PC-9 (cell line): ENCODE measurements around the gene ADIRF. TPM values are rescaled to one million over a fixed set of nuclear protein-coding genes. Genes with fewer than 3 reads are reported as not detected.

ENCODE experiments used
- BruUV-seq: library from RNA; stranded (reverse); fragments of 400-500 nt; replicated peaks from 2 replicates; lab custom pipeline; 2021; lab: Mats Ljungman, UMichigan
- CTCF ChIA-PET: fragments of 300-600 bp; sonication (Branson Sonifier 250); formaldehyde crosslinking; loops from one replicate; lab custom pipeline; 2022; ENCODE audit warnings: antibody characterized with exemption; lab: Charles Lee
- POLR2A ChIA-PET: fragments of 300-600 bp; sonication (Branson Sonifier 250); formaldehyde crosslinking; loops from one replicate; lab custom pipeline; 2022; ENCODE audit warnings: antibody characterized with exemption; ENCODE audit not compliant: unreplicated experiment; lab: Charles Lee
- DNase-seq, 2 experiments: peaks; one replicate each; pipeline versions ENCODE4 v3.0.0 to v3.0.0-alpha.2; 2015 to 2022; ENCODE audit warnings: mixed read lengths in 1 of 2
- H2AFZ ChIP-seq: fragments of 200-600 bp; sonication (generic); 2 replicates; pipeline ENCODE4 v1.8.1; 2017; ENCODE audit warnings: antibody characterized with exemption
- H3F3A ChIP-seq: fragments of 200-600 bp; sonication (generic); 2 replicates; pipeline ENCODE4 v1.8.1; 2017; ENCODE audit warnings: antibody characterized with exemption, mild to moderate bottlenecking, low read depth; ENCODE audit not compliant: insufficient read depth
- H3K27ac ChIP-seq: fragments of 200-600 bp; sonication (generic); 2 replicates; pipeline ENCODE4 v1.6.1; 2016; ENCODE audit warnings: mixed run types
- H3K27me3 ChIP-seq: fragments of 200-600 bp; sonication (generic); 2 replicates; pipeline ENCODE4 v1.6.1; 2016; ENCODE audit warnings: low read depth, mixed run types; ENCODE audit not compliant: insufficient read depth
- H3K36me3 ChIP-seq: fragments of 200-600 bp; sonication (generic); 2 replicates; pipeline ENCODE4 v1.6.1; 2016; ENCODE audit warnings: low read depth, mixed run types
- H3K4me1 ChIP-seq: fragments of 200-600 bp; sonication (generic); replicated peaks from 2 replicates; pipeline ENCODE4 v1.6.1; 2016; ENCODE audit warnings: mixed run types; ENCODE audit not compliant: insufficient read depth
- H3K4me2 ChIP-seq: fragments of 200-600 bp; sonication (generic); 2 replicates; pipeline ENCODE4 v1.6.1; 2017; ENCODE audit warnings: mixed run types
- H3K4me3 ChIP-seq: fragments of 200-600 bp; sonication (generic); 2 replicates; pipeline ENCODE4 v1.6.1; 2016; ENCODE audit warnings: mixed run types
- H3K79me2 ChIP-seq: fragments of 200-600 bp; sonication (generic); 2 replicates; pipeline ENCODE4 v1.6.1; 2017; ENCODE audit warnings: low read depth, mixed run types
- H3K9me2 ChIP-seq: fragments of 200-600 bp; sonication (generic); 2 replicates; pipeline ENCODE4 v1.8.1; 2017; ENCODE audit warnings: mild to moderate bottlenecking; ENCODE audit not compliant: insufficient read depth
- H3K9me3 ChIP-seq: fragments of 200-600 bp; sonication (generic); 2 replicates; pipeline ENCODE4 v1.8.1; 2016; ENCODE audit warnings: low read depth; ENCODE audit not compliant: insufficient read depth
- H4K20me1 ChIP-seq: fragments of 200-600 bp; sonication (generic); 2 replicates; pipeline ENCODE4 v1.8.1; 2017; ENCODE audit not compliant: insufficient read depth
- EZH2 ChIP-seq: fragments of 200-600 bp; sonication (generic); IDR thresholded peaks from 2 replicates; pipeline ENCODE4 v1.8.0; 2017; ENCODE audit warnings: antibody characterized with exemption, low read depth
- intact Hi-C: fragments of 100-400 bp; cut with micrococcal nuclease; formaldehyde crosslinking; loops from one replicate; pipeline ENCODE4 v1.10.0; 2022; ENCODE audit not compliant: unreplicated experiment
- total RNA-seq: library from RNA; stranded (reverse); gene quantifications from 2 replicates; pipeline ENCODE4 v1.2.3, GENCODE V29; 2021
- TF ChIP-seq, protein P1 (sequence below): fragments of 200-600 bp; sonication (generic); conservative IDR thresholded peaks from 2 replicates; pipeline ENCODE4 v1.6.1; 2017; ENCODE audit warnings: mixed run types, antibody characterized with exemption, mild to moderate bottlenecking, moderate library complexity

Gene ADIRF
- total RNA-seq, 1 experiment from 2014 or later = 51.0 TPM

DNA sequence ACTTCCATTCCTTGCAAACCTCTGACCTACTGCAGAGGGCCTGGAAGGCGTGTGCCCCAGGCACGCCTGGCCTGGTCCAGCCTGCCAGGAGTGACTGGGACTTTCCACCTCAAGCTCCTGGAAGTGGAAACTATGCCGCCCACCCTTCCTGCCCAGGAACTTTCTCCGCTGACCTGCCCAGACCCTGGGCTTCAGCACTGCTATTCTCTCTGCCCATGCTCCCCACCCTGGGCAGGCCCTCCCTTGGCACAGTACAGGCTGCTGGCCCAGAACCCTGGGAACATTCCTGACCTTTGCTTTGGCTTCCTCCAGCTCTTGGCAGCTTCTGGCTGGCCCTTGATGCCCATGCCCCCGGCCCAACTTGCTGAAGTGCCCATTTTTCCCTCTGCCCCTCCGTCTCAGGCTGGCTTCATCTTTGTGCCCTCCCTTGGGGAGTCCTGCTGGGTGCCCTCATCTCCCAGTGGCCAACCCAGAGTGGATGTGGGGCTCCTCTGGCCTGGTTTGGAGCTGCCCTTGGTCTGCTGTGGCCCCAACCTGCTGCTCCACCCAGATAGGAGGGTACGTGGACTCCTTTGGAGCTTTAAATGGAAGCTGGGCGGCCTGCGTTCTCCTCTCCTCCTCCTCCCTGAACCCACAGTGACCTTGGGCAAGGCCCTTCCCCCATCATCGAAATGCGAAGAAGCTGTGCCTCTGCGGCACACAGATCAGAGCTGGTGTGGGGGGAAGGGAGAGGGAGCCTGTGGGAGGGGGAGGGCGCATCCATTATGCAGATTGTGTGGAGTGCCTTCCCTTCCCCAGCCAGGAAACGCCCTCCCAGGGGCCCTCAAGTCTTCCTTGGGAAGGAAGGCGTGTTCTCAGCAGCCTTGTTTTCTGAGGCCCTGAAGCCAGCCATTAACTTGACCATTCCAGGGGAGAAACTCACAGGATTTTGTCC lies 14.3 kb upstream of the ADIRF start:
- H3F3A ChIP-seq = no peaks in the 10 kb centered on the region
- no peaks in the 10 kb centered on the region for H3K27me3 ChIP-seq
- peaks cover 34% of the 10 kb centered on the region for H3K4me1 ChIP-seq
- intact Hi-C loops = no loop called here
- TF ChIP-seq EZH2 = no peak
- TF ChIP-seq, protein P1, sequence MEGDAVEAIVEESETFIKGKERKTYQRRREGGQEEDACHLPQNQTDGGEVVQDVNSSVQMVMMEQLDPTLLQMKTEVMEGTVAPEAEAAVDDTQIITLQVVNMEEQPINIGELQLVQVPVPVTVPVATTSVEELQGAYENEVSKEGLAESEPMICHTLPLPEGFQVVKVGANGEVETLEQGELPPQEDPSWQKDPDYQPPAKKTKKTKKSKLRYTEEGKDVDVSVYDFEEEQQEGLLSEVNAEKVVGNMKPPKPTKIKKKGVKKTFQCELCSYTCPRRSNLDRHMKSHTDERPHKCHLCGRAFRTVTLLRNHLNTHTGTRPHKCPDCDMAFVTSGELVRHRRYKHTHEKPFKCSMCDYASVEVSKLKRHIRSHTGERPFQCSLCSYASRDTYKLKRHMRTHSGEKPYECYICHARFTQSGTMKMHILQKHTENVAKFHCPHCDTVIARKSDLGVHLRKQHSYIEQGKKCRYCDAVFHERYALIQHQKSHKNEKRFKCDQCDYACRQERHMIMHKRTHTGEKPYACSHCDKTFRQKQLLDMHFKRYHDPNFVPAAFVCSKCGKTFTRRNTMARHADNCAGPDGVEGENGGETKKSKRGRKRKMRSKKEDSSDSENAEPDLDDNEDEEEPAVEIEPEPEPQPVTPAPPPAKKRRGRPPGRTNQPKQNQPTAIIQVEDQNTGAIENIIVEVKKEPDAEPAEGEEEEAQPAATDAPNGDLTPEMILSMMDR = no peak
- H3K27ac ChIP-seq = peak overlapping the region; percentile 37; the same call in 1 of the 2 replicates
- no peak overlapping the region for H3K4me3 ChIP-seq
- no peaks in the 10 kb centered on the region for H3K36me3 ChIP-seq
- POLR2A ChIA-PET = interaction anchor here (0.6 kb wide), 1 partner anchor 138 kb away, joined by 6 read pairs; no protein-coding TSS in a partner anchor
- H3K79me2 ChIP-seq = no peaks in the 10 kb centered on the region
- DNase-seq = no peak
- H2AFZ ChIP-seq = no peak overlapping the region
- no peaks in the 10 kb centered on the region for H4K20me1 ChIP-seq
- CTCF ChIA-PET = no interaction called here
- no peaks in the 10 kb centered on the region for H3K9me3 ChIP-seq
- TSS peak; percentile 13 for BruUV-seq
- H3K4me2 ChIP-seq = peak overlapping the region; percentile 38
- no peaks in the 10 kb centered on the region for H3K9me2 ChIP-seq

DNA sequence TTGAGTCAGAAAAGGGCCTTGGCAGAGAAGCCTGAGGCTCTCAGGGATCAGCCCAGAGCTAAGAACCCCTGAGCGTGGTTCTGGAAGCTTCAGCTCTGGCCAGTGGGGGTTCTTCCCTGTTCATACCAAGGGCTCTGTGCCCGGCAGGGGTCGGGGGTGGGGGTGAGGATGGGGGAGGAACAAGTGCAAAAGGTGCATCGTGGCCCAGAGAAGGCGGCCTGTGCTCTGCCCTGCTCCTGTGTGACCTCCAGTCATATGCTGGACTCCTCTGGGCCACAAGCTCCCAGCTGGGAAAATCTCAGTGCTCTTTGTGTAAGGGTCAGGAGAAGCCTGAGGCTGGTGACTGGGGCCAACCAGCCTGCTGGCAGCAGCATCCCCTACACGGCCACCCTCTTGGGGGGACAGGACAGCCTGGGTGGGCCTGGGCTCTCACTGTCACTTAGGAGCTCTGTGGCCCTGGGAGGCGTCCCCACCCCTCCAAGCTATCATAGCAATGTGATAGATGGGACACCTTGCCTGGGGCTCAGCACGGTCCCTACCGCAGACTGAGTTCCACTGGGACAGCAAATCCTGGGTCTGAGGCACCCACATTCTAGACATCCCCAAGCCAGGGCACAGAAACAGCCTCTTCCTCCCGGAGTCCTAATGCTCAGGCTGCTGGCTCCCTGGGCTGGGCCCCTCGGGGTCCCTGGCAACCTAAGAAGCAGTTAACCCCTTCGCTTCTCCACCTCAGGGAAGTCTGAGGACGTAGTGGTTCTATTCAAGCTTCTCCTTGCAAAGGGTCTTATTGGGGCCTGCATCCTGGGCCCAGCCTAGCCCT lies 13.4 kb upstream of the ADIRF start:
- Histone ChIP-seq H3K4me2 (no peak overlapping the region), H2AFZ (no peak overlapping the region)
- no TSS peak for BruUV-seq

More for the DNA sequence above, 13.4 kb upstream of the ADIRF start:
- no peak overlapping the region for H3K27ac ChIP-seq
- H3K4me3 ChIP-seq = no peak overlapping the region
- ChIA-PET POLR2A (no interaction called here), CTCF (no interaction called here)
- H3K9me3 ChIP-seq = no peaks in the 10 kb centered on the region
- no peaks in the 10 kb centered on the region for H3K27me3 ChIP-seq
- no peaks in the 10 kb centered on the region for H3K79me2 ChIP-seq
- peaks cover 42% of the 10 kb centered on the region for H3K4me1 ChIP-seq
- H4K20me1 ChIP-seq = no peaks in the 10 kb centered on the region
- TF ChIP-seq EZH2 = no peak
- TF ChIP-seq, protein P1 = no peak
- no peaks in the 10 kb centered on the region for H3K36me3 ChIP-seq
- intact Hi-C loops = loop anchor here (5.0 kb wide), 1 partner anchor 553 kb away; no protein-coding TSS in a partner anchor
- no peak for DNase-seq
- H3F3A ChIP-seq = no peaks in the 10 kb centered on the region
- no peaks in the 10 kb centered on the region for H3K9me2 ChIP-seq
